Measurements from ENCODE around the gene LRCH4.

DNA sequence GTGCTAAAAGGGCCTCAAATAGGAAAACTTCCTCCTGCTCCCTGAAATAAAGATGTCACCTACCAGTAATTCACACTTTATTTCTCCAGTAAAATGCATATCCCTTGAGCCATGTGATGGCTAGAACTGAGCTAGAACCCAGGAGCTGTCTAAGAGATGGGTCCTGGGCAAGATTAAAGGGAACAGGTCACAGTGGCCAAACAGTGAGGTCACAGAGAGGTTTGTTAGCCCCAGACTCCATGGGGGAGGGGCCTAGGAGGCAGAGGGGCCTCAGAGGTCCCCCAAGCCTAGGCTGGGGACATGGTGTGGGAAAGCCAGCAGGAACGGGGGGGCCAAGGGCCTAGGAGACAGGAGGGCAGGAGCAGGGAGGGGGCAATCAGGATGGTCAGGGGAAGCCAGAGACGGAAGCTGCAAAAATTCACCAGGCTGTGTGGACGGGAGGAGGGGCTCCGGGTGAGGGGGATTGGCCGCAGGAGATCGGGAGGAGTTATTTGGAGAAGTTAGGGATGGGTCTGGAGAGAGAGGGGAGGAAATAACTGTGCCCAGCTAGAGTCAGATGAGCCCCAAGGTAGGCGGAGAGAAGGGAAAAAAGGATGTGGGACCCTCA, 3.5 kb upstream of the LRCH4 start:
- TF ChIP-seq KDM5A (IDR thresholded peaks at IDR 0.05): no peak
- TF ChIP-seq, protein P1, sequence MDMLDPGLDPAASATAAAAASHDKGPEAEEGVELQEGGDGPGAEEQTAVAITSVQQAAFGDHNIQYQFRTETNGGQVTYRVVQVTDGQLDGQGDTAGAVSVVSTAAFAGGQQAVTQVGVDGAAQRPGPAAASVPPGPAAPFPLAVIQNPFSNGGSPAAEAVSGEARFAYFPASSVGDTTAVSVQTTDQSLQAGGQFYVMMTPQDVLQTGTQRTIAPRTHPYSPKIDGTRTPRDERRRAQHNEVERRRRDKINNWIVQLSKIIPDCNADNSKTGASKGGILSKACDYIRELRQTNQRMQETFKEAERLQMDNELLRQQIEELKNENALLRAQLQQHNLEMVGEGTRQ (IDR thresholded peaks at IDR 0.05): no peak
- TF ChIP-seq, protein P2, sequence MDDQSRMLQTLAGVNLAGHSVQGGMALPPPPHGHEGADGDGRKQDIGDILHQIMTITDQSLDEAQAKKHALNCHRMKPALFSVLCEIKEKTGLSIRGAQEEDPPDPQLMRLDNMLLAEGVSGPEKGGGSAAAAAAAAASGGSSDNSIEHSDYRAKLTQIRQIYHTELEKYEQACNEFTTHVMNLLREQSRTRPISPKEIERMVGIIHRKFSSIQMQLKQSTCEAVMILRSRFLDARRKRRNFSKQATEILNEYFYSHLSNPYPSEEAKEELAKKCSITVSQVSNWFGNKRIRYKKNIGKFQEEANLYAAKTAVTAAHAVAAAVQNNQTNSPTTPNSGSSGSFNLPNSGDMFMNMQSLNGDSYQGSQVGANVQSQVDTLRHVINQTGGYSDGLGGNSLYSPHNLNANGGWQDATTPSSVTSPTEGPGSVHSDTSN (IDR thresholded peaks at IDR 0.05): no peak

All from A549 (cell line).